Activated CD4-positive, CD25-positive, alpha-beta regulatory T cell (primary cell): ENCODE data around the gene CDH4.
"Not testable (repeated sequence)": the region's sequence is repeated elsewhere in the genome, so short reads cannot be mapped to it uniquely, and the experiment has no call there.

Experiments used
- DNase-seq, 4 experiments: peaks; one replicate each; lab custom pipeline; 2025; lab: John Stamatoyannopoulos, UW

Gene CDH4

DNA sequence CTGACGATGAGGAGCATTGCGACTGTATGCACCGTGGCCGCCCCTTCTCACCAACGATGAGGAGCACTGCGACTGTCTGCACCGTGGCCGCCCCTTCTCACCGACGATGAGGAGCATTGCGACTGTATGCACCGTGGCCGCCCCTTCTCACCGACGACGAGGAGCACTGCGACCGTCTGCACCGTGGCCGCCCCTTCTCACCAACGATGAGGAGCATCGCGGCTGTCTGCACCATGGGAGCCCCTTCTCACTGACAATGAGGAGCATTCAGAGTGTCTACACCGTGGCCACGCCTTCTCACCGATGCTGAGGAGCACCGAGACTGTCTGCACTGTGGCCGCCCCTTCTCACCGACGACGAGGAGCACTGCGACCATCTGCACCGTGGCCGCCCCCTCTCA lies 692.9 kb downstream of the CDH4 start:
- DNase-seq = not testable (repeated sequence)

- not testable (repeated sequence) for DNase-seq
Measured at GRCh38 chr20:61945495-61945894, 693.4 kb downstream of the CDH4 start.

- DNase-seq = not testable (repeated sequence)
Measured at GRCh38 chr20:61948056-61948455, 696.0 kb downstream of the CDH4 start.

DNA sequence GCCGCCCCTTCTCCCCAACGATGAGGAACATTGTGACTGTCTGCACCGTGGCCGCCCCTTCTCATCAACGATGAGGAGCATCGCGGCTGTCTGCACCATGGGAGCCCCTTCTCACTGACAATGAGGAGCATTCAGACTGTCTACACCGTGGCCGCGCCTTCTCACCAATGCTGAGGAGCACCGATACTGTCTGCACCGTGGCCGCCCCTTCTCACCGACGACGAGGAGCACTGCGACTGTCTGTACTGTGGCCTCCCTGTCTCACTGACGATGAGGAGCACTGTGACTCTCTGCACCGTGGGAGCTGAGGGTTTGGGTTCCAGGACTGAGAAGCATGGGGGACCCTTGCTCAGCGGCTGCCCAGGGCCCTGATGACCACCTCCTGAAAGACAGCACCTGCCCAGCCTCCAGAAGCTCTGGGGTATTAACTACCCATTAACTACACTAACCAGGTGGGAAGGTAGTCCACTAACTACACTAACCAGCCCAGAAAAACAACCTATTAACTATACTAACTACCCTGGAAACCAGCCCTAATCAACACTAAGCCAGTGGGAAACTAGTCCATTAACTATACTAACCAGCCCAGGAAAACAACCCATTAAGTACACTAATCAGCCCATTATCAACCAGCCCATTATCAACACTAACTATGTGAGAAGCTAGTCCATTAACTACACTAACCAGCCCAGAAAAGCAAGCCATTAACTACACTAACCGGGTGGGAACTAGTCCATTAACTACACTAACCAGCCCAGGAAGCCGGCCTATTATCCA lies 696.7 kb downstream of the CDH4 start:
- no peak for DNase-seq

DNA sequence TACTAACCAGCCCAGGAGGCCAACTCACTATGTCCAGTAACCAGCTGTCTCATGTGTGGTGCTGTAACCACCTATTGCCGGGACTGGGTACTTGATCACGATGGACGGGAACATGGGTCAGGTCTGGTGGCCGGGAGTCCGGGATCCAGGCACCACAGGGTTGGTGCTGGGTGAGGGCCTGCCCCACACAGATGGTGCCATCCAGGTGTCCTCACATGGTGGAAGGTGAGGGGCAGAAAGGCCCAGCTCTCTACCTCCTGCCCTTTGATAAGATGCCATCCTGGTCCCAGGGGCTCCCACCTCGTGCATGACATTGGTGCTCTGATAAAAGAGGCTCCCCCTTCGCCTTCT lies 697.3 kb downstream of the CDH4 start:
- DNase-seq = no peak

- no peak for DNase-seq
Measured at GRCh38 chr20:61949714-61950640, 697.9 kb downstream of the CDH4 start.

DNA sequence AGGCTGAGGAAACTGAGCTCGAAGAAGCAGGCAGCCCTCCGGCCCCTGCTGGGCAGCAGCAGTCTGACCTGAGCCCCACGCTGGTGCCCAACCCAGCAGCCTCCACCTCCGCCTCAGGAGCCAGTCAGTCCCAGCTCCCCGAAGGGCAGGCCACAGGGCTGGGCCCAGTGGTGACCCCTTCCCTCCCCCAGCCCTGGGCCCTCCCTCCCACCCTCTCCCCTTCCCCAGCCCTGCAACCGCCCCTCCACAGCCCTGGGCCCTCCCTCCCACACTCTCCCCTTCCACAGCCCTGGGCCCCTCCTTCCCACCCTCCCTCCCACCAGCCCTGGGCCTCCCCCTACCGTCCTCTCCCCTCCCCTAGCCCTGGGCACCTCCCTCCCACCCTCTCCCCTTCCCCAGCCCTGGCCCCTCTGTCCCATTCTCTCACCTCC lies 698.6 kb downstream of the CDH4 start:
- no peak for DNase-seq

DNA sequence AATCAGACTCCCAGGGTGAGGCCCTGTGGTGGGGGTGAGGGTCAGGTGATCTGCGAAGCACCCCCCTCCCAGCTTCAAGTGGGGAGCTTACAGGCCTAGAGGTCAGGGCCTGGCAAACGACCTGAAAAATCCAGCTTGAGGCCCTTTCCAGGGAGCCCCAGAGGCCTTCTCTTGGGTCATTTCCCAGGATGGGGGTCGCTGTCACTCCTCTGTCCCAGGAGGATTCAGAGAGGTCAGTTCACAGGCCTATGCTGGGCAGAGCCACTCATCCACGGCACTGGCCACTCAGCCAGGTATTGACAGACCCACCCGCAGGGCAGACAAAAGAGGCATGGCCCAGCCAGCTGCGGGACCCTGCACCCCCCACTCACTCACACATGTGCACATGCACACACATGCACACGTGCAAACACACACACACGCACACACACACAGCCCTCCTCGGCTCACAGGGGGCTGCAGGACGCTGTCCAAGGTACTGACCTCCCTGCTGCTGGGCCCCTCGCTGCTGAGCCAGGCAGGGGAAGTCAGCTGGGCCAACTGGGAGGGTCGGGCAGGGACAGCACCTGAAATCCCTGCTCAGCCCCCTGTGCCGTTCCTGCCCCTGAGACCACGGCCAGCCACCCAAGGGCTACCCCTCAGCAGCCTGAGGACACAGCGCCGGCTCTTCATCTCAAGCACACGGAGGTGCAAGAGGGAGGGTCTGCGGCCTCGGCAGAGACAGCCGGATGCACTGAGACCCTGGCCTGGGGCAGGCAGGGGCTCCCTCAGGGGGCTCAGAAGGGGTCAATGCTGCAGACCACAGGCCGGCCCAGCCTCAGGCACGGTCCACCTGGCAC lies 699.9 kb downstream of the CDH4 start:
- DNase-seq = no peak

DNA sequence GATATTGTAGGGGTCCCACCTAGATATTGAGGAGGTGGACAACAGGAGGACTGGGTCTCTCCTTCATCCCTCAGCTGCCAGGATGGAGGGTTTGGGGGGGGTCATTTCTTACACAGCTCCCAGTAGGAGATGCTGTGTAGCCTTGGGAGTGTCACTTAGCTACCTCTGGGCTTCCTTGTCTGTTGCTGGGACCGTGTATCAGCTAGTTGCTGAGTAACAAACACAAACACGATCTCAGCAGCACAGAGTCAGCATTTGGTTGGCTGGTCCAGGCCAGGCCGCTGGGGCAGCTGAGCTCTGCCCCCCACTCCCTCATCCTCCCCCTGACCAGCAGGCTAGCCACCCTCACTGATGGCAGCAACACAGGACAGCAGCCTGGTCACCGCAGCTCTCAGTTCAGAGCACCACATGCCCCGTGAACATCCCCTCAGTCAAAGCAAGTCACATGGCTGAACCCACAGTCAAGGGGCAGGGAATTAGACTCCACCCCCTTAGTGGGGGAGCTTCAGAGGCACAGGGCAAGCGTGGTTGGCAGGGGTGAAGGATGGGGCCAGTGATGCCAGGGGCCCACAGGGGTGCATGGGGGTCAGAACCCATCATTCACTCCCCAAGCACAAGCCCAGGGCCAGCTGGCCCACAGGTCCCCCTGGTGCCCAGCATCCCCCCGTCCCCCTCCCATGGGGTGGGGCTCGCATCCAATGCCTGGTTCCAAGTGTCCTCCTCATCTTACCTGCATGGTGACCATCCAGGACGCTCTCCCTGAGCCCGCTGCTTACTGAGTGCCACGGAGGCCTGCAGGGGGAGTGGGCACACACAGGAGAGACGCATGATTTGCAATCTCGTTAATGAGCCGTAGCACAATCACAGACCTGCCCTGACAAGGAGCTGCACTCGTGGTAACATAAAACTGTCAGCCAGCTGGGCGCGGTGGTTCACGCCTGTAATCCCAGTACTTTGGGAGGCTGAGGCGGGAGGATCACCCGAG lies 701.3 kb downstream of the CDH4 start:
- no peak for DNase-seq

GRCh38 chr20:61954276-61955021 lies 702.4 kb downstream of the CDH4 start:
- no peak for DNase-seq

GRCh38 chr20:61955668-61956395 lies 703.8 kb downstream of the CDH4 start:
- DNase-seq = no peak

DNA sequence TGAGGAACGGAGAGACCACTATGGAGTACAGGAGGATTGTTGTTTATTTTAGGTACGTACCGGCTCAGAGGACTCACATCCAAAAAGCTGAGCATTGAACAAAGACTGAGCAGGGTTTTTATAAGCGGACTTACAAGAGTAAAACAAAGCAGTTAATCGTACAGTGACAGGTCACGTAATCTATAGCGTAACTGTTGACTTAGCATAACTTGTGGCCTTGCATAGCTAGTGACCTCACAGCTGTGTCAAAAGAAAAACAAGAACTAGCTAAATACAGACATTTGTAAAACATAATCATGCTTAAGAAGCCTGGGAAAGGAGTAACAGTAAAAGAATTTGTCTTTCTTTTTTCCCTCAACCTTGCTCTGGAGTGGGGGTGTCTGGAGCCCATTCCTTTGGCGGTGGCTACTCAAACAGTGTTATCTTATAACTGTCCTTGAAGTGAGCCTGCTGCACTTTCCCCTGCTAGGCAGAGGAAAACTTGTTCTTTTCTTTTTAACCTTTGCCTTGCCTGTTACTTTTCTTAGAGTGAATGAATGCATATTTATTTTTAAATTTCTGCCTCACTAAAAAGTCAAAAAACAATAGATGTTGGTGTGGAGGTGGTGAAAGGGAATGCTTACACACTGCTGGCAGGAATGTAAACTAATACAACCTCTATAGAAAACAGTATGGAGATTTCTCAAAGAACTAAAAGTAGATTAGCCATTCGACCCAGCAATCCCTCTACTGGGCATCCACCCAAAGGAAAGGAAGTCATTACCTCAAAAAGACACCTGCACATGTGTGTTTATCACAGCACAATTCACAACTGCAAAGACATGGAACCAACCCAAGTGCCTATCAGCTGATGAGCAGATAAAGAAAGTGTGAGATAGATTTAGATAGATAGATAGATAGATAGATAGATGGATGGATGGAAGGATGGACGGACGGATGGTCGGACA lies 704.6 kb downstream of the CDH4 start:
- DNase-seq = no peak

DNA sequence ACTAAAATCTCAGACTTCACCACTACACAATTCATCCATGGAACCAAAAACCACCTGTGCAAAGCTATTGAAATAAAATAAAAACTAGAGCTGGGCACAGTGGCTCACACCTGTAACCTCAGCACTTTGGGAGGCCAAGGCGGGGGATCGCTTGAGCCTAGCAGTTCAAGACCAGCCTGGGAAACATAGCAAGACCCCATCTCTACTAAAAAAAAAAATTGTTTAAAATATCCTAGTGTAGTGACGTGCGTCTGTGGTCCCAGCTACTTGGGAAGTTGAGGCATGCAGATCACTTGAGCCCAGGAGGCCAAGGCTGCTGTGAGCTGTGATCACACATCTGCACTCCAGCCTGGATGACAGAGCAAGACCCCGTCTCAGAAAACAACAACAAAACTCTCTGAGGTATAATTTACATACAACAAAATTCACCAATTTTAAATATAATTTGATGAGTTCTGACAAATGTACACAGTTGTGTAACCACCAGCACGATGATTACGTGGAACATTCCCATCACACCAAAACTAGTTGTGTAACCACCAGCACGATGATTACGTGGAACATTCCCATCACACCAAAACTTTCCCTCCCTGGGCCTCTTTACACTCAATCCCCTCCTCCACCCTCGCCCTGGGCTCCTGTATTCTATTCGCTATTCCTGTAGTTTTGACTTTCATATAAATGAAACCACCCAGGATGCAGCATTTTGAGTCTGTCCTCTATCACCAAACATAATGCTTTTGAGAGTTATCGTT lies 706.1 kb downstream of the CDH4 start:
- no peak for DNase-seq

DNA sequence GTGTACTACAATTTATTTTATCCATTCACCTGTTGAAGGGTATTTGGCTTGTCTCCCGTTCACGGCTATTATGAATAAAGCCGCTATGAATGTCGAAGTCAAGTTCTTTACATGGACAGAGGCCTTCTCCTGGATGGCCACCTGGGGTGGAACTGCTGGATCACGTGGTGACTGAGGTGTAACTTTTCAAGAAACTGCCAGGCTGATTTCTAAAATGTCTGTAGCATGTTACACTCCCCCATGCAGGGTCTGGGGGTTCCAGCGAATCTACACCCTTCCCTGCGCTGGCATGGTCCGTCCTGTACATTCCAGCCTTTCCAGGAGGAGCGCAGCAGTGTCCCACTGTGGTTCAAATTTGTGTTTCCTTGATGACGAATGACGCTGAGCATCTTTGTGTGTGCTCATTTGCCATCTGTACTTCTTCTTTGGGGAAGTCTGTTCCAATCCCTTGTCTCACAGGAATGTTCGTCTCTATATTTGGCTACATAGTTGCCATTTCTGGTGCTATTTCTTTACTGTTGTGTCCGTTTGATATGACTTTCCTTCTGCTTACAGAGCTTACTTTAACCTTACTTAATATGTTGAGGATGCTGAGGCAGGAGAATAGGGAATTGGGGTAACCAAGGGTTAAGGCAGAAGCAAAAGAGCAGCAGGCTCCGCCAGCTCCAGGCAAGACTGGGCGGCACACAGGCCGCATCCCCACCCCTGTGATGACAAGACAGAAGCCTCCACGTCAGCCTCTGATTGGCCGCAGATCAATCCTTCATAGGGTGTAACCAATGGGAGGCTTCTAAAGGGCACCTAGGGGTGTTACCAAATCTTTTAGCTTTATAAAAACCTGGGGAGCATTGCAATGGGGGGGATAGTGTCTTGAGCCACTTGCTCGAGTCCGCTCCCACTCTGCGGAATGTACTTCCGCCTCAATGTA lies 707.0 kb downstream of the CDH4 start:
- no peak for DNase-seq

GRCh38 chr20:61960836-61961235 lies 708.8 kb downstream of the CDH4 start:
- no peak for DNase-seq

GRCh38 chr20:61963149-61963548 lies 711.1 kb downstream of the CDH4 start:
- no peak for DNase-seq
